HEK293 (cell line): Measurements from ENCODE around the gene TAS1R1.

Experiments used
- HOXA7 ChIP-seq: sonication (generic); formaldehyde crosslinking; IDR thresholded peaks from 2 replicates; pipeline ENCODE4 v1.8.1; 2022; ENCODE audit warnings: missing genetic modification reagents, borderline replicate concordance
- HOXC10 ChIP-seq: sonication (generic); formaldehyde crosslinking; IDR thresholded peaks from 2 replicates; pipeline ENCODE4 v1.8.1; 2023; ENCODE audit warnings: mild to moderate bottlenecking, missing genetic modification reagents
- IKZF3 ChIP-seq: fragments of 450-650 bp; IDR thresholded peaks from 2 replicates; pipeline ENCODE4 v1.5.0; 2018; ENCODE audit warnings: missing biosample characterization, mild to moderate bottlenecking, missing genetic modification characterization, moderate library complexity
- INSM2 ChIP-seq: fragments of 450-650 bp; formaldehyde crosslinking; IDR thresholded peaks from 2 replicates; pipeline ENCODE4 v1.5.1; 2016; ENCODE audit warnings: missing biosample characterization, missing genetic modification characterization
- KLF16 ChIP-seq: fragments of 450-650 bp; formaldehyde crosslinking; IDR thresholded peaks from 2 replicates; pipeline ENCODE4 v1.5.1; 2017; ENCODE audit warnings: missing biosample characterization, missing genetic modification characterization
- KLF9 ChIP-seq: fragments of 450-650 bp; formaldehyde crosslinking; IDR thresholded peaks from 2 replicates; pipeline ENCODE4 v1.5.1; 2016; ENCODE audit warnings: missing biosample characterization, missing genetic modification characterization, low read depth
- OVOL3 ChIP-seq: fragments of 450-650 bp; formaldehyde crosslinking; IDR thresholded peaks from 2 replicates; pipeline ENCODE4 v1.5.1; 2016; ENCODE audit warnings: missing biosample characterization, missing genetic modification characterization
- PRDM2 ChIP-seq: fragments of 450-650 bp; formaldehyde crosslinking; IDR thresholded peaks from 2 replicates; pipeline ENCODE4 v1.5.1; 2016; ENCODE audit warnings: missing biosample characterization, missing genetic modification characterization, borderline replicate concordance
- SETDB1 ChIP-seq: IDR thresholded peaks from one replicate; pipeline ENCODE4 v1.6.1; 2017; ENCODE audit warnings: mild to moderate bottlenecking, low read length, moderate library complexity, mixed read lengths; ENCODE audit not compliant: insufficient read length
- TRIM28 ChIP-seq: IDR thresholded peaks from 2 replicates; pipeline ENCODE4 v1.6.1; 2011; ENCODE audit warnings: low read length, control low read depth, borderline replicate concordance
- ZEB2 ChIP-seq: fragments of 450-650 bp; formaldehyde crosslinking; IDR thresholded peaks from 2 replicates; pipeline ENCODE4 v1.5.1; 2016; ENCODE audit warnings: missing biosample characterization, missing genetic modification characterization
- ZFHX2 ChIP-seq: fragments of 450-650 bp; formaldehyde crosslinking; conservative IDR thresholded peaks from 2 replicates; pipeline ENCODE4 v1.5.1; 2016; ENCODE audit warnings: missing biosample characterization, missing genetic modification characterization
- ZFP3 ChIP-seq: fragments of 450-650 bp; formaldehyde crosslinking; IDR thresholded peaks from 2 replicates; pipeline ENCODE4 v1.5.1; 2016; ENCODE audit warnings: low read depth, missing biosample characterization, missing genetic modification characterization
- ZFP37 ChIP-seq: fragments of 450-650 bp; formaldehyde crosslinking; IDR thresholded peaks from 2 replicates; pipeline ENCODE4 v1.5.1; 2016; ENCODE audit warnings: missing biosample characterization, missing genetic modification characterization
- ZNF169 ChIP-seq: fragments of 450-650 bp; formaldehyde crosslinking; IDR thresholded peaks from 2 replicates; pipeline ENCODE4 v1.5.1; 2016; ENCODE audit warnings: missing biosample characterization, missing genetic modification characterization
- ZNF184 ChIP-seq: fragments of 450-650 bp; IDR thresholded peaks from 2 replicates; pipeline ENCODE4 v1.5.1; 2018; ENCODE audit warnings: missing biosample characterization, mild to moderate bottlenecking, missing genetic modification characterization
- ZNF248 ChIP-seq: fragments of 450-650 bp; formaldehyde crosslinking; IDR thresholded peaks from 2 replicates; pipeline ENCODE4 v1.5.1; 2017; ENCODE audit warnings: missing biosample characterization, missing genetic modification characterization
- ZNF350 ChIP-seq: fragments of 450-650 bp; formaldehyde crosslinking; IDR thresholded peaks from 2 replicates; pipeline ENCODE4 v1.5.0; 2017; ENCODE audit warnings: missing biosample characterization, mild to moderate bottlenecking, missing genetic modification characterization
- ZNF398 ChIP-seq: fragments of 450-650 bp; formaldehyde crosslinking; IDR thresholded peaks from 2 replicates; pipeline ENCODE4 v1.5.1; 2017; ENCODE audit warnings: missing biosample characterization, missing genetic modification characterization
- ZNF501 ChIP-seq: fragments of 450-650 bp; formaldehyde crosslinking; IDR thresholded peaks from 2 replicates; pipeline ENCODE4 v1.5.1; 2016; ENCODE audit warnings: missing biosample characterization, missing genetic modification characterization
- ZNF558 ChIP-seq: fragments of 450-650 bp; formaldehyde crosslinking; IDR thresholded peaks from 2 replicates; pipeline ENCODE4 v1.5.1; 2016; ENCODE audit warnings: missing biosample characterization, missing genetic modification characterization
- ZNF585B ChIP-seq: fragments of 450-650 bp; formaldehyde crosslinking; IDR thresholded peaks from 2 replicates; pipeline ENCODE4 v1.5.1; 2016; ENCODE audit warnings: missing biosample characterization, missing genetic modification characterization
- ZNF654 ChIP-seq: fragments of 450-650 bp; formaldehyde crosslinking; IDR thresholded peaks from 2 replicates; pipeline ENCODE4 v1.5.1; 2016; ENCODE audit warnings: low read depth, missing biosample characterization, missing genetic modification characterization
- ZNF692 ChIP-seq: fragments of 450-650 bp; formaldehyde crosslinking; IDR thresholded peaks from 2 replicates; pipeline ENCODE4 v1.5.1; 2016; ENCODE audit warnings: missing biosample characterization, missing genetic modification characterization
- ZNF701 ChIP-seq: fragments of 450-650 bp; formaldehyde crosslinking; IDR thresholded peaks from 2 replicates; pipeline ENCODE4 v1.5.1; 2016; ENCODE audit warnings: missing biosample characterization, missing genetic modification characterization
- TF ChIP-seq, protein P1 (sequence below): fragments of 450-650 bp; formaldehyde crosslinking; IDR thresholded peaks from 2 replicates; pipeline ENCODE4 v1.5.1; 2016; ENCODE audit warnings: missing biosample characterization, missing genetic modification characterization

Gene TAS1R1

DNA sequence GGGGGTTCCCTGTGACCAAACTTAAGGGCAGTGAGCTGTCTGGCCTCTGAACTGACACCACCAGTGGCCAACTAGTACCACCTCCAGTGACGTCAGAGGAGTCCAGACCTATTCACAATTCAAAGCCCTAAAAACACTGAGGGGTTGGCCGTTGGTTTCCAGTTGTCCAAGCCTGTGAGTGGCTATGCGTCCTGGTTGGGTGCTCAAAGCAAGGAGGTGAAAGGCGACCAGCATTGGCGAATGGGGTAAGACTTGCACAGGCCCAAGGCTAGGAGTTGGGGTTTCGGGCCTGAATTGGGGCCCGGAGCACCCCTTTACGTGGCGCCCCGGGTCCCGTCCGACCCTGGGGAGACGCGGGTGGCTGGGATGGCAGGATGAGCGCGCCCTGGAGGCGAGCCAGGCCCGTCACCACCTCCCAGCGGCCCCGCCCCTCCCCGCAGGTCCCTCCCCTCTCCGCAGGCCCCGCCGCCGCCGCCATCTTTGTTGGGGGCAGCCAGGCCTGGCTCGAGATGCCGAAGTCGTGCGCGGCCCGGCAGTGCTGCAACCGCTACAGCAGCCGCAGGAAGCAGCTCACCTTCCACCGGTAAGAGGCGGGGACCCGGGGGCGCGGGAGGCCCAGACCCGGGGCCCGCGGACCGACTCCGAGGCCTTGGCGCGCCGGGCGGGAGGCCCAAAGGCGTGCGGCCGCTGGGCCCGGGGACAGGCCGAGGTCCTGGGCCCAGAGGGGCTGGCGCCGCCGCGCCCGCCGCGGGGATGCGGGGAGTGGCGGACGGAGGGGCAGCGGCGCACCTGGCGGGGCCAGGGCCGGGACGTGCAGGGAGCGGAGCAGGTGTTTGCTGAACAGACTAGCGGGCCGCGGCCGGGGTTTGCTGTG, 69.8 kb downstream of the TAS1R1 start, which contains the start of gene THAP3 (continued):
- TF ChIP-seq, protein P1, sequence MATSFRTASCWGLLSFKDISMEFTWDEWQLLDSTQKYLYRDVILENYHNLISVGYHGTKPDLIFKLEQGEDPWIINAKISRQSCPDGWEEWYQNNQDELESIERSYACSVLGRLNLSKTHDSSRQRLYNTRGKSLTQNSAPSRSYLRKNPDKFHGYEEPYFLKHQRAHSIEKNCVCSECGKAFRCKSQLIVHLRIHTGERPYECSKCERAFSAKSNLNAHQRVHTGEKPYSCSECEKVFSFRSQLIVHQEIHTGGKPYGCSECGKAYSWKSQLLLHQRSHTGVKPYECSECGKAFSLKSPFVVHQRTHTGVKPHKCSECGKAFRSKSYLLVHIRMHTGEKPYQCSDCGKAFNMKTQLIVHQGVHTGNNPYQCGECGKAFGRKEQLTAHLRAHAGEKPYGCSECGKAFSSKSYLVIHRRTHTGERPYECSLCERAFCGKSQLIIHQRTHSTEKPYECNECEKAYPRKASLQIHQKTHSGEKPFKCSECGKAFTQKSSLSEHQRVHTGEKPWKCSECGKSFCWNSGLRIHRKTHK (tag by site-specific recombination) = no peak
- peak; percentile 41; the same call in 1 of the 2 replicates for TF ChIP-seq IKZF3
- TF ChIP-seq ZNF398 (tag by site-specific recombination) = no peak
- no peak for TF ChIP-seq TRIM28
- no peak for TF ChIP-seq ZNF169
- no peak for TF ChIP-seq ZNF350
- 0 out of 2 replicates have a peak, but pooled peaks have one; percentile 63 for TF ChIP-seq HOXA7 (CRISPR knock-in tag)
- TF ChIP-seq ZEB2 (tag by site-specific recombination) = peak; percentile 64
- no peak for TF ChIP-seq PRDM2 (tag by site-specific recombination)
- TF ChIP-seq ZFP37 (tag by site-specific recombination) = peak; percentile 86
- TF ChIP-seq ZNF248 = no peak
- peak; percentile 90 for TF ChIP-seq KLF16 (tag by site-specific recombination)
- TF ChIP-seq ZNF654 (tag by site-specific recombination) = no peak
- no peak for TF ChIP-seq ZNF701 (tag by site-specific recombination)
- no peak for TF ChIP-seq INSM2 (tag by site-specific recombination)
- TF ChIP-seq KLF9 (tag by site-specific recombination) = peak; percentile 95
- no peak for TF ChIP-seq ZNF585B (tag by site-specific recombination)
- TF ChIP-seq ZFHX2 (tag by site-specific recombination) = no peak
- no peak for TF ChIP-seq ZNF558
- peak; percentile 83 for TF ChIP-seq ZNF501 (tag by site-specific recombination)
- TF ChIP-seq OVOL3 = no peak
- TF ChIP-seq ZNF692 (tag by site-specific recombination) = peak; percentile 53; the same call in 1 of the 2 replicates
- no peak for TF ChIP-seq SETDB1
- TF ChIP-seq HOXC10 (CRISPR knock-in tag) = no peak
- no peak for TF ChIP-seq ZFP3
- no peak for TF ChIP-seq ZNF184 (tag by site-specific recombination)
